NB4 (cell line): ENCODE measurements around the gene MAST4.

Experiments used
- CTCF ChIP-seq: IDR thresholded peaks from one replicate; pipeline ENCODE4 v1.5.1; 2012; ENCODE audit warnings: low read depth, low read length
- MAX ChIP-seq: IDR thresholded peaks from 2 replicates; pipeline ENCODE4 v1.6.1; 2011; ENCODE audit warnings: low read depth, low read length

- TF ChIP-seq CTCF (no peak), MAX (no peak)
Measured at GRCh38 chr5:67031692-67032091, 435.5 kb downstream of the MAST4 start.
